Astrocyte of the hippocampus (primary cell): ENCODE measurements around the gene ADSL.
A peak's percentile ranks its signal among the peaks of the same experiment; 100 is the strongest.

Experiments used
- DNase-seq: peaks from one replicate; pipeline ENCODE4 v3.0.0; 2011; ENCODE audit warnings: low read depth, low spot score

ADSL gene

DNA sequence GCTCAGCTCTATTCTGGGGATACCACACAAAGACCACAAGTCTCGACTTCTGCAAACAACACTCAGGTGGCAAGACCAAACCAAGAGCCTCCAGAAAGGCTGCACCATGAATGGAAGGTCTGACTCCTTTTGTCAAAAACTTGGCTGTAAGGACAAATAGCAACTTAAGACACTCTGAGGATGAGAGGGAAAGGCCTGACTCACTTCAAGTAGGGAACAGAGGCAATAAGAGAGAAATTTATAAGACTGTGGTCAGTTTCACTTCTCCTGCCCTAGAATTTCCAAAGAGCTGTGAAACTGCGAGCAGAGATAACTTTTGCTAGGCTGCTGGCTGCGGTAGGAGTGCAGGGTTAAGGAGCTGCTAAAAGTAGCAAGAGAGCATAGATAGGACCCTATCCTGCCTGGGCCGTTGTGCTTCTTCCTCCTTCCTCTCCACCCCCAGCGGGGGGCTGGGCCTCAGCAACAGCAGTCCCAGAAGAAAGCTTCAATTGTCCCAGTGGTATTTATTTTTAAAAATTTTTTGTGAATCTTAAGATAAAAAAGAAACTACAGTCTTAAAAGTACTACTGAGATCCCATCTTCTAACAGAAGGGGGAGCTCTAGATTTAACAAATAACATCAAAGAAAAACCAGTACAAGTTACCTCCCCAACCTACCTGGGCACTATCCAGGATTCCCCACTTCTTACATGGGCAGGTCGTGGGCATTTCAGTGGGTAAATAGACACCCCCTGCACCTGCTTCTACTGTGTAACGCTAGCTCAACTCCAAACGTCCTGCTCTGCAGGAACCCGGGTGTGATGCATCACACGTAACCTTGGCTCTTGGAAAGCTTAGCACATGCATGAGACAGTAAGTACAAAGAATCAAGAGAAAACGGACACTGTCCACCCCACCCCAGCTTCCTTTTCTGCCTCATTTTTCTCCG is 90.5 kb downstream of the ADSL start:
- DNase-seq, result peak; percentile 73
